Ishikawa (cell line): ENCODE data around the gene PLXNA4.

ENCODE experiments used
- CEBPB ChIP-seq: IDR thresholded peaks from 2 replicates; pipeline ENCODE4 v1.6.1; 2012
- CREB1 ChIP-seq: IDR thresholded peaks from 2 replicates; pipeline ENCODE4 v1.6.1; 2012; ENCODE audit warnings: low read depth
- EGR1 ChIP-seq: IDR thresholded peaks from 2 replicates; pipeline ENCODE4 v1.6.1; 2012
- EP300 ChIP-seq: IDR thresholded peaks from 2 replicates; pipeline ENCODE4 v1.6.1; 2012; ENCODE audit warnings: borderline replicate concordance
- FOXM1 ChIP-seq: IDR thresholded peaks from 2 replicates; pipeline ENCODE4 v1.6.1; 2012; ENCODE audit warnings: low read depth, borderline replicate concordance
- MAX ChIP-seq: IDR thresholded peaks from 2 replicates; pipeline ENCODE4 v1.6.1; 2012
- NFIC ChIP-seq: IDR thresholded peaks from 2 replicates; pipeline ENCODE4 v1.6.1; 2012
- RAD21 ChIP-seq: IDR thresholded peaks from 2 replicates; pipeline ENCODE4 v1.6.1; 2012; ENCODE audit warnings: low read depth
- REST ChIP-seq: IDR thresholded peaks from 2 replicates; pipeline ENCODE4 v1.6.1; 2012; ENCODE audit warnings: low read depth, mild to moderate bottlenecking
- TAF1 ChIP-seq: IDR thresholded peaks from 2 replicates; pipeline ENCODE4 v1.6.1; 2012; ENCODE audit warnings: low read depth, mild to moderate bottlenecking
- TCF12 ChIP-seq: IDR thresholded peaks from 2 replicates; pipeline ENCODE4 v1.6.1; 2012; ENCODE audit warnings: low read depth
- TEAD4 ChIP-seq: IDR thresholded peaks from 2 replicates; pipeline ENCODE4 v1.6.1; 2012
- USF1 ChIP-seq: IDR thresholded peaks from 2 replicates; pipeline ENCODE4 v1.6.1; 2012
- YY1 ChIP-seq: IDR thresholded peaks from 2 replicates; pipeline ENCODE4 v1.6.1; 2012; ENCODE audit warnings: low read depth
- ZBTB7A ChIP-seq: IDR thresholded peaks from 2 replicates; pipeline ENCODE4 v1.6.1; 2012; ENCODE audit warnings: low read depth

The PLXNA4 gene

GRCh38 chr7:132495936-132496335, 80.3 kb downstream of the PLXNA4 start:
- TF ChIP-seq NFIC (no peak), YY1 (no peak), ZBTB7A (no peak), TCF12 (no peak), EP300 (no peak), TAF1 (no peak), TEAD4 (no peak), EGR1 (no peak), RAD21 (no peak), FOXM1 (no peak), CEBPB (no peak), USF1 (no peak)

GRCh38 chr7:132494474-132494873, 81.8 kb downstream of the PLXNA4 start:
- TF ChIP-seq EGR1 (no peak), CREB1 (no peak), MAX (no peak), YY1 (no peak), TCF12 (no peak), USF1 (no peak), REST (no peak), RAD21 (no peak)

GRCh38 chr7:132492823-132493445, 83.3 kb downstream of the PLXNA4 start:
- no peak for TF ChIP-seq RAD21
- TF ChIP-seq EP300: no peak
- no peak for TF ChIP-seq CREB1
- TF ChIP-seq TEAD4: no peak
- no peak for TF ChIP-seq REST
- TF ChIP-seq TAF1: no peak
- no peak for TF ChIP-seq CEBPB
- TF ChIP-seq USF1: no peak
- TF ChIP-seq NFIC: no peak
- TF ChIP-seq YY1: no peak
- TF ChIP-seq TCF12: no peak
- no peak for TF ChIP-seq FOXM1
- TF ChIP-seq MAX: no peak
- no peak for TF ChIP-seq ZBTB7A
- no peak for TF ChIP-seq EGR1

- TF ChIP-seq FOXM1 (no peak), TAF1 (no peak), CREB1 (no peak), CEBPB (no peak)
Measured at GRCh38 chr7:132491391-132491945, 84.8 kb downstream of the PLXNA4 start.

- TF ChIP-seq ZBTB7A (no peak), CEBPB (no peak), NFIC (no peak), TEAD4 (no peak), CREB1 (no peak), TAF1 (no peak), USF1 (no peak), EGR1 (no peak)
Measured at GRCh38 chr7:132490474-132490873, 85.8 kb downstream of the PLXNA4 start.
